Gastroesophageal sphincter (tissue), 3 donors: ENCODE measurements around the gene SPINK2.

Experiments
- EP300 ChIP-seq: sonication (generic); formaldehyde crosslinking; IDR thresholded peaks from one replicate; pipeline ENCODE4 v1.6.1; 2017; ENCODE audit warnings: antibody characterized with exemption, mild to moderate bottlenecking
- POLR2A ChIP-seq, 2 donors: fragments of 450-650 bp; IDR thresholded peaks; one replicate each; pipeline ENCODE4 v1.6.1; 2017; ENCODE audit warnings: antibody characterized with exemption in 2 of 2, mild to moderate bottlenecking in 2 of 2, moderate library complexity in 1 of 2
- POLR2AphosphoS5 ChIP-seq: sonication (generic); formaldehyde crosslinking; IDR thresholded peaks from one replicate; pipeline ENCODE4 v1.6.1; 2017; ENCODE audit warnings: antibody characterized with exemption
- TF ChIP-seq, protein P1 (sequence below), 4 experiments: fragments of 200-600 bp in 2 of 4; fragments of 450-650 bp in 2 of 4; sonication (generic) in 1 of 4; IDR thresholded peaks; one replicate each; pipeline ENCODE4 v1.5.1; 2017 to 2019; ENCODE audit warnings: antibody characterized with exemption in 4 of 4, mild to moderate bottlenecking in 2 of 4, moderate library complexity in 2 of 4

DNA sequence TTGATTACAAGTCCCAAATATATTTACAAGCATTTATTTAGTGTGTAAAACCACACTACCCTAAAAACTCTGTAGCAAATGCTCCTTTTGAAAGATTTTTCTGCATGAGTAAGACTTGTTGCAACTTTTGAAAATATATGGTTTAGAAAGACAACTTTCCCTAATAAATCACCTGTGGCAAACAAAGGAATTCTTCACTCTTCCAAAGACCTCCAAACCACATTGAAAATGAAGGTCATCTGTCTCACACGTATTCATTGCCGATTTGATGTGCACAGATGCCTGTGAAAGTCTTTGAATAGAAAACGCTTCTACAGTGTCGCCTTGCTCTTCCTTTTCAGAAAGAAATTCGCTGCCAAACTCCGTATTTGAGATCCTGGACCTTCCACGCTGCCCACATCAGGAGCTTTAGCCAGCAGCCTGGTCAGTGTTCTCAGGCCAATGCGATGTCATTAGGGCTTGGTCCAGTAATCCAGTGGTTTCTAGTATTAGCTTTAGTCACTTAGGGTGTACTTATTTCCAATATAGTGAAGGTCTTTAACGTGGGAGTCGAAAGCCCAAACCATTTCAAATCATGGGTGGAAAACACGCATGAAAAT is 22.2 kb downstream of the SPINK2 start:
- TF ChIP-seq, protein P1, sequence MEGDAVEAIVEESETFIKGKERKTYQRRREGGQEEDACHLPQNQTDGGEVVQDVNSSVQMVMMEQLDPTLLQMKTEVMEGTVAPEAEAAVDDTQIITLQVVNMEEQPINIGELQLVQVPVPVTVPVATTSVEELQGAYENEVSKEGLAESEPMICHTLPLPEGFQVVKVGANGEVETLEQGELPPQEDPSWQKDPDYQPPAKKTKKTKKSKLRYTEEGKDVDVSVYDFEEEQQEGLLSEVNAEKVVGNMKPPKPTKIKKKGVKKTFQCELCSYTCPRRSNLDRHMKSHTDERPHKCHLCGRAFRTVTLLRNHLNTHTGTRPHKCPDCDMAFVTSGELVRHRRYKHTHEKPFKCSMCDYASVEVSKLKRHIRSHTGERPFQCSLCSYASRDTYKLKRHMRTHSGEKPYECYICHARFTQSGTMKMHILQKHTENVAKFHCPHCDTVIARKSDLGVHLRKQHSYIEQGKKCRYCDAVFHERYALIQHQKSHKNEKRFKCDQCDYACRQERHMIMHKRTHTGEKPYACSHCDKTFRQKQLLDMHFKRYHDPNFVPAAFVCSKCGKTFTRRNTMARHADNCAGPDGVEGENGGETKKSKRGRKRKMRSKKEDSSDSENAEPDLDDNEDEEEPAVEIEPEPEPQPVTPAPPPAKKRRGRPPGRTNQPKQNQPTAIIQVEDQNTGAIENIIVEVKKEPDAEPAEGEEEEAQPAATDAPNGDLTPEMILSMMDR (IDR thresholded peaks at IDR 0.05) = no peak
- TF ChIP-seq POLR2AphosphoS5 = no peak
- TF ChIP-seq POLR2A (IDR thresholded peaks at IDR 0.05) = no peak
- TF ChIP-seq EP300 = no peak
